Activated CD4-positive, CD25-positive, alpha-beta regulatory T cell treated with anti-CD3 and anti-CD28 coated beads, Interleukin-2, amount 50 U/mL, for 16 hours (primary cell): ENCODE results near the gene CCDC192.
"Not testable (repeated sequence)": the region's sequence is repeated elsewhere in the genome, so short reads cannot be mapped to it uniquely, and the experiment has no call there.

Experiments used
- DNase-seq: peaks from one replicate; pipeline ENCODE4 v3.0.0-alpha.2; 2020; ENCODE audit warnings: low read depth, low spot score

The CCDC192 gene

GRCh38 chr5:127846884-127847283 is 143.7 kb downstream of the CCDC192 start:
- DNase-seq = no peak

- not testable (repeated sequence) for DNase-seq
Measured at GRCh38 chr5:127847641-127848040, 144.4 kb downstream of the CCDC192 start.

GRCh38 chr5:127848098-127848497 is 144.9 kb downstream of the CCDC192 start:
- no peak for DNase-seq

GRCh38 chr5:127849408-127849807 is 146.2 kb downstream of the CCDC192 start:
- DNase-seq = no peak

- no peak for DNase-seq
Measured at GRCh38 chr5:127849891-127850290, 146.7 kb downstream of the CCDC192 start.

- no peak for DNase-seq
Measured at GRCh38 chr5:127851964-127852363, 148.8 kb downstream of the CCDC192 start.

- no peak for DNase-seq
Measured at GRCh38 chr5:127854520-127854919, 151.3 kb downstream of the CCDC192 start.

GRCh38 chr5:127856292-127856691 is 153.1 kb downstream of the CCDC192 start:
- no peak for DNase-seq

- no peak for DNase-seq
Measured at GRCh38 chr5:127858116-127858784, 155.1 kb downstream of the CCDC192 start.

- DNase-seq = no peak
Measured at GRCh38 chr5:127860291-127860690, 157.1 kb downstream of the CCDC192 start.

- DNase-seq = no peak
Measured at GRCh38 chr5:127863161-127863560, 160.0 kb downstream of the CCDC192 start.

GRCh38 chr5:127863610-127864395 is 160.6 kb downstream of the CCDC192 start:
- DNase-seq = no peak

GRCh38 chr5:127864511-127864910 is 161.3 kb downstream of the CCDC192 start:
- DNase-seq = no peak

GRCh38 chr5:127865273-127865672 is 162.1 kb downstream of the CCDC192 start:
- DNase-seq = no peak

- no peak for DNase-seq
Measured at GRCh38 chr5:127867022-127867783, 164.0 kb downstream of the CCDC192 start.

- no peak for DNase-seq
Measured at GRCh38 chr5:127870914-127871313, 167.7 kb downstream of the CCDC192 start.

- DNase-seq = no peak
Measured at GRCh38 chr5:127871503-127872153, 168.4 kb downstream of the CCDC192 start.

- DNase-seq = no peak
Measured at GRCh38 chr5:127872494-127872893, 169.3 kb downstream of the CCDC192 start.

GRCh38 chr5:127875235-127876021 is 172.2 kb downstream of the CCDC192 start:
- DNase-seq = no peak

GRCh38 chr5:127876384-127876783 is 173.2 kb downstream of the CCDC192 start:
- DNase-seq = no peak

- DNase-seq = no peak
Measured at GRCh38 chr5:127878174-127878750, 175.1 kb downstream of the CCDC192 start.
